BLaER1 (cell line): ENCODE results near the gene POLK.

ENCODE experiments used
- H3K27ac ChIP-seq: shearing (Covaris generic); formaldehyde crosslinking; 2 replicates; pipeline ENCODE4 v1.8.1; 2022
- H3K27me3 ChIP-seq: shearing (Covaris generic); formaldehyde crosslinking; 2 replicates; pipeline ENCODE4 v1.8.1; 2022
- H3K36me3 ChIP-seq: shearing (Covaris generic); formaldehyde crosslinking; 2 replicates; pipeline ENCODE4 v1.8.1; 2022
- H3K4me1 ChIP-seq: shearing (Covaris generic); formaldehyde crosslinking; 2 replicates; pipeline ENCODE4 v1.8.1; 2022
- H3K4me2 ChIP-seq: shearing (Covaris generic); formaldehyde crosslinking; 2 replicates; pipeline ENCODE4 v1.8.1; 2022
- H3K4me3 ChIP-seq: shearing (Covaris generic); formaldehyde crosslinking; 2 replicates; pipeline ENCODE4 v1.8.1; 2022
- H3K9ac ChIP-seq: shearing (Covaris generic); formaldehyde crosslinking; 2 replicates; pipeline ENCODE4 v1.8.1; 2022
- H3K9me3 ChIP-seq: shearing (Covaris generic); formaldehyde crosslinking; 2 replicates; pipeline ENCODE4 v1.8.1; 2022
- H4K20me1 ChIP-seq: shearing (Covaris generic); formaldehyde crosslinking; 2 replicates; pipeline ENCODE4 v1.8.1; 2022
- Cebpa-rat ChIP-seq: shearing (Covaris generic); IDR thresholded peaks from 2 replicates; pipeline ENCODE4 v1.8.1; 2022

The POLK gene

GRCh38 chr5:75612226-75612569, 100.5 kb downstream of the POLK start:
- H3K9me3 ChIP-seq: no peaks in the 10 kb centered on the region; the same call in 1 of the 2 replicates
- H3K4me1 ChIP-seq: no peaks in the 10 kb centered on the region
- H3K27me3 ChIP-seq: no peaks in the 10 kb centered on the region
- H3K4me2 ChIP-seq: no peak overlapping the region
- H3K9ac ChIP-seq: no peak overlapping the region
- no peak for TF ChIP-seq Cebpa-rat
- no peaks in the 10 kb centered on the region for H3K36me3 ChIP-seq
- H3K4me3 ChIP-seq: no peak overlapping the region
- H4K20me1 ChIP-seq: no peaks in the 10 kb centered on the region
- H3K27ac ChIP-seq: no peak overlapping the region

- H3K36me3 ChIP-seq: no peaks in the 10 kb centered on the region
- TF ChIP-seq Cebpa-rat: no peak
- H3K9ac ChIP-seq: no peak overlapping the region
- no peaks in the 10 kb centered on the region for H4K20me1 ChIP-seq
- no peaks in the 10 kb centered on the region for H3K4me1 ChIP-seq
- no peaks in the 10 kb centered on the region for H3K27me3 ChIP-seq
- no peak overlapping the region for H3K4me3 ChIP-seq
- no peaks in the 10 kb centered on the region; the same call in 1 of the 2 replicates for H3K9me3 ChIP-seq
- no peak overlapping the region for H3K27ac ChIP-seq
- no peak overlapping the region for H3K4me2 ChIP-seq
Measured at GRCh38 chr5:75612901-75613300, 101.2 kb downstream of the POLK start.

GRCh38 chr5:75614176-75614575, 102.5 kb downstream of the POLK start:
- Histone ChIP-seq H3K27me3 (no peaks in the 10 kb centered on the region), H3K36me3 (no peaks in the 10 kb centered on the region), H3K4me2 (no peak overlapping the region), H3K9me3 (no peaks in the 10 kb centered on the region; the same call in 1 of the 2 replicates), H3K27ac (no peak overlapping the region), H3K4me1 (no peaks in the 10 kb centered on the region), H4K20me1 (no peaks in the 10 kb centered on the region), H3K9ac (no peak overlapping the region), H3K4me3 (no peak overlapping the region)
- no peak for TF ChIP-seq Cebpa-rat

GRCh38 chr5:75616371-75616881, 104.7 kb downstream of the POLK start:
- no peaks in the 10 kb centered on the region for H3K27me3 ChIP-seq
- H3K27ac ChIP-seq: no peak overlapping the region
- no peaks in the 10 kb centered on the region for H3K36me3 ChIP-seq
- H3K4me2 ChIP-seq: no peak overlapping the region
- no peaks in the 10 kb centered on the region for H3K4me1 ChIP-seq
- H3K9ac ChIP-seq: no peak overlapping the region
- no peak for TF ChIP-seq Cebpa-rat
- H3K9me3 ChIP-seq: no peaks in the 10 kb centered on the region; the same call in 1 of the 2 replicates
- H3K4me3 ChIP-seq: no peak overlapping the region
- no peaks in the 10 kb centered on the region for H4K20me1 ChIP-seq

- Histone ChIP-seq H3K4me3 (no peak overlapping the region), H3K9me3 (no peaks in the 10 kb centered on the region), H3K27me3 (no peaks in the 10 kb centered on the region), H4K20me1 (no peaks in the 10 kb centered on the region), H3K27ac (no peak overlapping the region), H3K36me3 (no peaks in the 10 kb centered on the region), H3K4me1 (no peaks in the 10 kb centered on the region), H3K4me2 (no peak overlapping the region), H3K9ac (no peak overlapping the region)
- TF ChIP-seq Cebpa-rat: no peak
Measured at GRCh38 chr5:75616971-75617621, 105.4 kb downstream of the POLK start.

GRCh38 chr5:75617736-75618352, 106.2 kb downstream of the POLK start:
- Histone ChIP-seq H3K4me2 (no peak overlapping the region), H3K36me3 (no peaks in the 10 kb centered on the region), H3K9me3 (no peaks in the 10 kb centered on the region), H3K4me1 (no peaks in the 10 kb centered on the region), H3K4me3 (no peak overlapping the region), H3K27me3 (no peaks in the 10 kb centered on the region), H3K9ac (no peak overlapping the region), H3K27ac (no peak overlapping the region), H4K20me1 (no peaks in the 10 kb centered on the region)
- TF ChIP-seq Cebpa-rat: no peak

- Histone ChIP-seq H3K27ac (no peak overlapping the region), H3K4me1 (no peaks in the 10 kb centered on the region), H3K9me3 (no peaks in the 10 kb centered on the region), H3K36me3 (no peaks in the 10 kb centered on the region), H3K9ac (no peak overlapping the region), H3K27me3 (no peaks in the 10 kb centered on the region), H3K4me3 (no peak overlapping the region), H3K4me2 (no peak overlapping the region), H4K20me1 (no peaks in the 10 kb centered on the region)
- no peak for TF ChIP-seq Cebpa-rat
Measured at GRCh38 chr5:75620184-75620959, 108.7 kb downstream of the POLK start.

- Histone ChIP-seq H4K20me1 (no peaks in the 10 kb centered on the region), H3K4me2 (no peak overlapping the region), H3K4me1 (no peaks in the 10 kb centered on the region), H3K4me3 (no peak overlapping the region), H3K27me3 (no peaks in the 10 kb centered on the region), H3K9ac (no peak overlapping the region), H3K36me3 (no peaks in the 10 kb centered on the region), H3K27ac (no peak overlapping the region), H3K9me3 (no peaks in the 10 kb centered on the region)
- TF ChIP-seq Cebpa-rat: no peak
Measured at GRCh38 chr5:75622564-75622963, 110.9 kb downstream of the POLK start.

GRCh38 chr5:75623846-75624245, 112.2 kb downstream of the POLK start:
- Histone ChIP-seq H3K27ac (no peak overlapping the region), H3K9ac (no peak overlapping the region), H4K20me1 (no peaks in the 10 kb centered on the region), H3K4me3 (no peak overlapping the region), H3K9me3 (no peaks in the 10 kb centered on the region), H3K4me1 (no peaks in the 10 kb centered on the region), H3K27me3 (no peaks in the 10 kb centered on the region), H3K36me3 (no peaks in the 10 kb centered on the region), H3K4me2 (no peak overlapping the region)
- no peak for TF ChIP-seq Cebpa-rat

GRCh38 chr5:75626959-75627358, 115.3 kb downstream of the POLK start:
- no peaks in the 10 kb centered on the region for H3K9me3 ChIP-seq
- no peak for TF ChIP-seq Cebpa-rat
- H3K27ac ChIP-seq: no peak overlapping the region
- H3K27me3 ChIP-seq: no peaks in the 10 kb centered on the region
- H3K4me1 ChIP-seq: no peaks in the 10 kb centered on the region
- no peaks in the 10 kb centered on the region for H3K36me3 ChIP-seq
- H4K20me1 ChIP-seq: no peaks in the 10 kb centered on the region
- no peak overlapping the region for H3K9ac ChIP-seq
- H3K4me2 ChIP-seq: no peak overlapping the region
- no peak overlapping the region for H3K4me3 ChIP-seq
